SK-N-SH treated with all-trans-retinoic acid at 6 μM for 48 hours (cell line): Measurements from ENCODE around the gene TSPAN9.

Source experiments
- ATAC-seq: fragments of 200-7000 bp; cut with Tn5 transposase; 3 replicates; pipeline ENCODE4 v1.9.1; 2020; ENCODE audit warnings: mild to moderate bottlenecking, moderate library complexity
- ARNTL ChIP-seq: fragments of 450-650 bp; formaldehyde crosslinking; IDR thresholded peaks from 2 replicates; pipeline ENCODE4 v1.5.0; 2020; ENCODE audit warnings: low read depth, mild to moderate bottlenecking, moderate library complexity, borderline replicate concordance
- BACH2 ChIP-seq: fragments of 250-450 bp; sonication (Bioruptor Pico); IDR thresholded peaks from 2 replicates; pipeline ENCODE4 v1.9.0; 2021; ENCODE audit warnings: mild to moderate bottlenecking, borderline replicate concordance
- CSDC2 ChIP-seq: fragments of 250-450 bp; sonication (Bioruptor Pico); IDR thresholded peaks from 2 replicates; pipeline ENCODE4 v1.5.0; 2020; ENCODE audit warnings: mild to moderate bottlenecking, moderate library complexity
- ESRRG ChIP-seq: fragments of 250-450 bp; sonication (Bioruptor Pico); IDR thresholded peaks from 2 replicates; pipeline ENCODE4 v1.6.1; 2021; ENCODE audit warnings: mild to moderate bottlenecking
- GLIS3 ChIP-seq: fragments of 250-450 bp; sonication (Bioruptor Pico); IDR thresholded peaks from 2 replicates; pipeline ENCODE4 v1.5.0; 2020; ENCODE audit warnings: mild to moderate bottlenecking, moderate library complexity
- OSR1 ChIP-seq: fragments of 250-450 bp; sonication (Bioruptor Pico); IDR thresholded peaks from 2 replicates; pipeline ENCODE4 v1.8.0; 2022; ENCODE audit warnings: moderate library complexity, mild to moderate bottlenecking, inconsistent platforms
- PATZ1 ChIP-seq: fragments of 250-450 bp; sonication (Bioruptor Pico); IDR thresholded peaks from 2 replicates; pipeline ENCODE4 v1.8.0; 2020; ENCODE audit warnings: mild to moderate bottlenecking, moderate library complexity, borderline replicate concordance
- PPARA ChIP-seq: fragments of 250-450 bp; sonication (Bioruptor Pico); IDR thresholded peaks from 2 replicates; pipeline ENCODE4 v1.5.0; 2020; ENCODE audit warnings: mild to moderate bottlenecking, borderline replicate concordance
- RARB ChIP-seq: fragments of 250-450 bp; sonication (Bioruptor Pico); IDR thresholded peaks from 2 replicates; pipeline ENCODE4 v1.8.0; 2021; ENCODE audit warnings: mild to moderate bottlenecking, moderate library complexity
- SNAI2 ChIP-seq: fragments of 250-450 bp; sonication (Bioruptor Pico); IDR thresholded peaks from 2 replicates; pipeline ENCODE4 v1.5.0; 2020; ENCODE audit warnings: mild to moderate bottlenecking, moderate library complexity
- TCF4 ChIP-seq: fragments of 250-450 bp; sonication (Bioruptor Pico); IDR thresholded peaks from 2 replicates; pipeline ENCODE4 v1.8.0; 2021; ENCODE audit warnings: mild to moderate bottlenecking, moderate library complexity, borderline replicate concordance
- TOX ChIP-seq: fragments of 250-450 bp; sonication (Bioruptor Pico); IDR thresholded peaks from 2 replicates; pipeline ENCODE4 v1.8.0; 2021; ENCODE audit warnings: mild to moderate bottlenecking, moderate library complexity, borderline replicate concordance
- TSHZ2 ChIP-seq: fragments of 250-450 bp; sonication (Bioruptor Pico); IDR thresholded peaks from 2 replicates; pipeline ENCODE4 v1.5.0; 2020; ENCODE audit warnings: mild to moderate bottlenecking, moderate library complexity
- ZFP3 ChIP-seq: fragments of 250-450 bp; sonication (Bioruptor Pico); IDR thresholded peaks from 2 replicates; pipeline ENCODE4 v1.5.0; 2020; ENCODE audit warnings: mild to moderate bottlenecking, moderate library complexity
- ZFP30 ChIP-seq: fragments of 450-650 bp; formaldehyde crosslinking; IDR thresholded peaks from 2 replicates; pipeline ENCODE4 v1.5.0; 2022; ENCODE audit warnings: mild to moderate bottlenecking, moderate library complexity
- ZNF565 ChIP-seq: fragments of 450-650 bp; formaldehyde crosslinking; conservative IDR thresholded peaks from 2 replicates; pipeline ENCODE4 v1.5.0; 2020; ENCODE audit warnings: low read depth, mild to moderate bottlenecking, moderate library complexity
- ZNF70 ChIP-seq: fragments of 450-650 bp; formaldehyde crosslinking; IDR thresholded peaks from 2 replicates; pipeline ENCODE4 v1.5.0; 2020; ENCODE audit warnings: mild to moderate bottlenecking, moderate library complexity
- TF ChIP-seq, protein P1 (sequence below): fragments of 250-450 bp; sonication (Bioruptor Pico); IDR thresholded peaks from 2 replicates; pipeline ENCODE4 v1.8.0; 2021; ENCODE audit warnings: low read depth, mild to moderate bottlenecking, moderate library complexity, borderline replicate concordance
- TF ChIP-seq, protein P2 (sequence below): fragments of 250-450 bp; sonication (Bioruptor Pico); IDR thresholded peaks from 2 replicates; pipeline ENCODE4 v1.5.1; 2020; ENCODE audit warnings: low read depth, mild to moderate bottlenecking, moderate library complexity

TSPAN9 gene

GRCh38 chr12:3145546-3146310 lies 68.5 kb downstream of the TSPAN9 start (continued):
- TF ChIP-seq, protein P1, sequence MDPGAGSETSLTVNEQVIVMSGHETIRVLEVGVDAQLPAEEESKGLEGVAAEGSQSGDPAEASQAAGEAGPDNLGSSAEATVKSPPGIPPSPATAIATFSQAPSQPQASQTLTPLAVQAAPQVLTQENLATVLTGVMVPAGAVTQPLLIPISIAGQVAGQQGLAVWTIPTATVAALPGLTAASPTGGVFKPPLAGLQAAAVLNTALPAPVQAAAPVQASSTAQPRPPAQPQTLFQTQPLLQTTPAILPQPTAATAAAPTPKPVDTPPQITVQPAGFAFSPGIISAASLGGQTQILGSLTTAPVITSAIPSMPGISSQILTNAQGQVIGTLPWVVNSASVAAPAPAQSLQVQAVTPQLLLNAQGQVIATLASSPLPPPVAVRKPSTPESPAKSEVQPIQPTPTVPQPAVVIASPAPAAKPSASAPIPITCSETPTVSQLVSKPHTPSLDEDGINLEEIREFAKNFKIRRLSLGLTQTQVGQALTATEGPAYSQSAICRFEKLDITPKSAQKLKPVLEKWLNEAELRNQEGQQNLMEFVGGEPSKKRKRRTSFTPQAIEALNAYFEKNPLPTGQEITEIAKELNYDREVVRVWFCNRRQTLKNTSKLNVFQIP (CRISPR knock-in tag) = no peak

- ATAC-seq = no peak
- no peak for TF ChIP-seq RARB (CRISPR knock-in tag)
- TF ChIP-seq, protein P1 (CRISPR knock-in tag) = no peak
- TF ChIP-seq BACH2 (CRISPR knock-in tag) = no peak
- no peak for TF ChIP-seq CSDC2 (CRISPR knock-in tag)
- no peak for TF ChIP-seq PPARA (CRISPR knock-in tag)
- TF ChIP-seq TOX = no peak
- no peak for TF ChIP-seq GLIS3 (CRISPR knock-in tag)
- TF ChIP-seq ZNF565 (CRISPR knock-in tag) = no peak
Measured at GRCh38 chr12:3147260-3147659, 70.1 kb downstream of the TSPAN9 start.

DNA sequence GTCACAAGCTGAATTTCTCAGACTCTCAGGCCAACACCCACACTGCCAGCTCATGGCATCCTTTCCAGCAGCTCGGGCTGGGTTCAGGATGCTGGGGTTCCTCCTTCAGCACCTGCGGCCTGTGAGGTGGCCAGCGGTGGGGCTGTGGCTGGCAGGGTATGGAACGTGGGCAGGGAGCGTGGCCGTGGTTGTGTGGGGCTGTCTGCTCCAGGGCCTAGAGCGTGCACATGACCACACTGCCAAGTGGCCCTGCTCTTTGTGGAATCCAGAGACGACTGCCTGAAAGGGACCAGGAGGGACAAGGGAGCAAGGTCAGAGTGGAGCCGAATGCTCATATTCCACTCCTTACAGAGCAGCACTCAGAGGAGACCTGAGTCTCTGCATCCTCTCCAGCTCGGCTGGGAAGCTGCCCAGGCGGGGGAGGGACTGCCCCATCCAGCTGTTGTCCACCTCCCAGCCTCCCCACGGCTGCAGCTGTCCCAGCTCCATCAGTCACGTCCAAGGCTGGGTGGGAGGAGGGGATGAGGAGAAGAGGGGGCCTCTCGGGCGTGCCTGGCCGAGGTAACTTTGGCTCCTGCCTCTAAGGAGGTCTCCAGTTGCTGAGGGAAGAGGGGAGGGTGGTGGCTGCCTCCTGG lies 71.3 kb downstream of the TSPAN9 start:
- TF ChIP-seq ZFP30 (CRISPR knock-in tag) (no peak), BACH2 (CRISPR knock-in tag) (no peak), ZFP3 (CRISPR knock-in tag) (no peak), OSR1 (no peak), CSDC2 (CRISPR knock-in tag) (no peak), TCF4 (no peak)

GRCh38 chr12:3149515-3150307 lies 72.5 kb downstream of the TSPAN9 start:
- TF ChIP-seq PATZ1 (CRISPR knock-in tag) (no peak), ESRRG (CRISPR knock-in tag) (no peak), ARNTL (CRISPR knock-in tag) (no peak), ZFP3 (CRISPR knock-in tag) (no peak)
- ATAC-seq = no peak

More for the DNA sequence above, 71.3 kb downstream of the TSPAN9 start:
- ATAC-seq = no peak

- no peak for ATAC-seq
- TF ChIP-seq ESRRG (CRISPR knock-in tag) = no peak
- TF ChIP-seq TOX = no peak
- TF ChIP-seq TSHZ2 (CRISPR knock-in tag) = no peak
- no peak for TF ChIP-seq SNAI2
- TF ChIP-seq TCF4 = no peak
- TF ChIP-seq ZFP30 (CRISPR knock-in tag) = no peak
- TF ChIP-seq ZNF70 (CRISPR knock-in tag) = no peak
- TF ChIP-seq, protein P2, sequence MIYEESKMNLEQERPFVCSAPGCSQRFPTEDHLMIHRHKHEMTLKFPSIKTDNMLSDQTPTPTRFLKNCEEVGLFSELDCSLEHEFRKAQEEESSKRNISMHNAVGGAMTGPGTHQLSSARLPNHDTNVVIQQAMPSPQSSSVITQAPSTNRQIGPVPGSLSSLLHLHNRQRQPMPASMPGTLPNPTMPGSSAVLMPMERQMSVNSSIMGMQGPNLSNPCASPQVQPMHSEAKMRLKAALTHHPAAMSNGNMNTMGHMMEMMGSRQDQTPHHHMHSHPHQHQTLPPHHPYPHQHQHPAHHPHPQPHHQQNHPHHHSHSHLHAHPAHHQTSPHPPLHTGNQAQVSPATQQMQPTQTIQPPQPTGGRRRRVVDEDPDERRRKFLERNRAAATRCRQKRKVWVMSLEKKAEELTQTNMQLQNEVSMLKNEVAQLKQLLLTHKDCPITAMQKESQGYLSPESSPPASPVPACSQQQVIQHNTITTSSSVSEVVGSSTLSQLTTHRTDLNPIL (CRISPR knock-in tag) = no peak
- no peak for TF ChIP-seq PPARA (CRISPR knock-in tag)
Measured at GRCh38 chr12:3150308-3150670, 73.1 kb downstream of the TSPAN9 start.
